Measurements from ENCODE around the gene MARK3. TPM values are rescaled to one million over a fixed set of nuclear protein-coding genes. Genes with fewer than 3 reads are reported as not detected.

Gene MARK3
- total and polyA plus RNA-seq, 2 of the 13 experiments (the other 11 are each of a cell fraction or from before 2014, with no cell fraction given) = 47.7 to 56.6 TPM

- no peak for TF ChIP-seq ZNF407 (CRISPR knock-in tag; IDR thresholded peaks at IDR 0.05; ENCODE audit: not compliant biosample characterization)
- no peak for TF ChIP-seq NONO (IDR thresholded peaks at IDR 0.05)
- TF ChIP-seq NONO (CRISPR knock-in tag; conservative IDR thresholded peaks at IDR 0.05) = peak; percentile 27
- no peak for TF ChIP-seq ZBTB38 (CRISPR knock-in tag; IDR thresholded peaks at IDR 0.05)
- no peak for TF ChIP-seq KDM3A (CRISPR knock-in tag; IDR thresholded peaks at IDR 0.05; ENCODE audit: low read depth)
- TF ChIP-seq ZNF687 (CRISPR knock-in tag; IDR thresholded peaks at IDR 0.05) = peak; percentile 64; the same call in 1 of the 2 replicates
- no peak for TF ChIP-seq SOX6 (IDR thresholded peaks at IDR 0.05)
- TF ChIP-seq SOX6 (CRISPR knock-in tag; IDR thresholded peaks at IDR 0.05) = 0 out of 2 replicates have a peak, but pooled peaks have one; percentile 24
- TF ChIP-seq MXD3 (CRISPR knock-in tag; IDR thresholded peaks at IDR 0.05) = no peak
- TF ChIP-seq U2AF1 (optimal IDR thresholded peaks at IDR 0.05; ENCODE audit: low read depth, low read length) = no peak
- TF ChIP-seq FUBP1 (CRISPR knock-in tag; IDR thresholded peaks at IDR 0.05; ENCODE audit: borderline replicate concordance) = no peak
Measured at GRCh38 chr14:103518422-103519042, 133.3 kb downstream of the MARK3 start (continued).
